Activated CD8-positive, alpha-beta memory T cell treated with anti-CD3 and anti-CD28 coated beads for 24 hours (primary cell): ENCODE data around the gene RNF112.
A peak's percentile ranks its signal among the peaks of the same experiment; 100 is the strongest.

ENCODE experiments used
- DNase-seq: peaks from one replicate; pipeline ENCODE4 v3.0.0-alpha.2; 2020

RNF112 gene

GRCh38 chr17:19376811-19377210 lies 34.2 kb upstream of the RNF112 start:
- no peak for DNase-seq

- peak; percentile 96 for DNase-seq
Measured at GRCh38 chr17:19377602-19378415, 33.2 kb upstream of the RNF112 start.

- DNase-seq, result no peak
Measured at GRCh38 chr17:19378416-19379360, 32.3 kb upstream of the RNF112 start, which contains the start of gene MAPK7. TSS of gene MAPK7 (plus strand) at chr17:19378498. CDS start at chr17:19378901, 403 bp downstream.

- DNase-seq, result no peak
Measured at GRCh38 chr17:19379361-19380065, 31.5 kb upstream of the RNF112 start.

- DNase-seq, result no peak
Measured at GRCh38 chr17:19380481-19381301, 30.3 kb upstream of the RNF112 start.

GRCh38 chr17:19381361-19381740 lies 29.7 kb upstream of the RNF112 start:
- DNase-seq, result no peak

- DNase-seq, result no peak
Measured at GRCh38 chr17:19381741-19382444, 29.1 kb upstream of the RNF112 start.

- DNase-seq, result no peak
Measured at GRCh38 chr17:19382531-19383444, 28.2 kb upstream of the RNF112 start.

- DNase-seq, result no peak
Measured at GRCh38 chr17:19383681-19384470, 27.2 kb upstream of the RNF112 start.

- DNase-seq, result no peak
Measured at GRCh38 chr17:19384723-19385391, 26.2 kb upstream of the RNF112 start.

GRCh38 chr17:19385521-19385983 lies 25.5 kb upstream of the RNF112 start:
- DNase-seq, result no peak

- DNase-seq, result no peak
Measured at GRCh38 chr17:19386051-19386929, 24.7 kb upstream of the RNF112 start.

GRCh38 chr17:19386974-19387920 lies 23.8 kb upstream of the RNF112 start, which contains the start of gene MFAP4:
TSS of gene MFAP4 (minus strand) at chr17:19387190. CDS start at chr17:19387155, 35 bp downstream.
- no peak for DNase-seq

GRCh38 chr17:19387921-19388521 lies 23.0 kb upstream of the RNF112 start:
- DNase-seq, result no peak

GRCh38 chr17:19388791-19389785 lies 21.9 kb upstream of the RNF112 start:
- no peak for DNase-seq
